ENCODE measurements around the gene LY6G5B. TPM values are rescaled to one million over a fixed set of nuclear protein-coding genes. Genes with fewer than 3 reads are reported as not detected.
A peak's percentile ranks its signal among the peaks of the same experiment; 100 is the strongest.

The LY6G5B gene
- total RNA-seq, 3 donors from 2014 or later = 13.1 to 17.2 (median 15.5) TPM

- ATAC-seq (no peak), DNase-seq (no peak)
- Histone ChIP-seq H3K4me3 (no peak overlapping the region), H3K4me1 (ENCODE audit: low read depth) (no peaks in the 10 kb centered on the region), H3K9me3 (no peaks in the 10 kb centered on the region), H3K36me3 (ENCODE audit: low read depth) (peaks cover 30% of the 10 kb centered on the region)
- TF ChIP-seq CTCF (IDR thresholded peaks at IDR 0.05) = no peak
- intact Hi-C loops (cut with DNase I, micrococcal nuclease) = no loop called here
These were observed 28.4 kb upstream of the LY6G5B start for GRCh38 chr6:31641370-31641769.

GRCh38 chr6:31642798-31643570 lies 26.8 kb upstream of the LY6G5B start:
- H3K36me3 ChIP-seq (ENCODE audit: low read depth) = peaks cover 33% of the 10 kb centered on the region
- TF ChIP-seq CTCF (IDR thresholded peaks at IDR 0.05) = no peak
- intact Hi-C loops (cut with DNase I, micrococcal nuclease) = no loop called here
- no peak overlapping the region for H3K4me3 ChIP-seq
- no peaks in the 10 kb centered on the region for H3K4me1 ChIP-seq (ENCODE audit: low read depth)
- no peaks in the 10 kb centered on the region for H3K9me3 ChIP-seq
- ATAC-seq (no peak), DNase-seq (no peak)

GRCh38 chr6:31643818-31644454 lies 25.8 kb upstream of the LY6G5B start:
- no peak for TF ChIP-seq CTCF (IDR thresholded peaks at IDR 0.05)
- ATAC-seq = no peak
- Histone ChIP-seq H3K36me3 (ENCODE audit: low read depth) (peaks cover 41% of the 10 kb centered on the region), H3K4me3 (no peak overlapping the region), H3K9me3 (no peaks in the 10 kb centered on the region), H3K4me1 (ENCODE audit: low read depth) (no peaks in the 10 kb centered on the region)
- no peak for DNase-seq
- intact Hi-C loops (cut with DNase I, micrococcal nuclease) = no loop called here

GRCh38 chr6:31645325-31645724 lies 24.5 kb upstream of the LY6G5B start:
- intact Hi-C loops (cut with DNase I, micrococcal nuclease) = no loop called here
- Histone ChIP-seq H3K4me1 (ENCODE audit: low read depth) (no peaks in the 10 kb centered on the region), H3K9me3 (no peaks in the 10 kb centered on the region), H3K4me3 (no peak overlapping the region), H3K36me3 (ENCODE audit: low read depth) (peaks cover 41% of the 10 kb centered on the region)
- TF ChIP-seq CTCF (IDR thresholded peaks at IDR 0.05) = no peak
- DNase-seq (no peak), ATAC-seq (no peak)

GRCh38 chr6:31651602-31652191 lies 18.1 kb upstream of the LY6G5B start:
- H3K9me3 ChIP-seq = no peaks in the 10 kb centered on the region
- peak in 1 of 3 donors; percentile 83 for DNase-seq
- no peak for TF ChIP-seq CTCF (IDR thresholded peaks at IDR 0.05)
- H3K4me3 ChIP-seq = peak overlapping the region; percentile 60
- intact Hi-C loops (cut with DNase I, micrococcal nuclease) = no loop called here
- H3K36me3 ChIP-seq (ENCODE audit: low read depth) = peaks cover 17% of the 10 kb centered on the region
- peak; percentile 78 for ATAC-seq
- peaks cover 27% of the 10 kb centered on the region for H3K4me1 ChIP-seq (ENCODE audit: low read depth)

Data from mucosa of descending colon (tissue), 3 donors.